GM10266 (cell line): ENCODE measurements around the gene GDAP1L1.

Experiments
- DNase-seq: peaks from one replicate; pipeline ENCODE4 v3.0.0; 2012; ENCODE audit errors: extremely low spot score
- CTCF ChIP-seq: IDR thresholded peaks from 2 replicates; pipeline ENCODE4 v1.5.1; 2012; ENCODE audit warnings: mild to moderate bottlenecking, low read depth; ENCODE audit not compliant: control insufficient read depth, insufficient read depth; ENCODE audit errors: missing control alignments

GDAP1L1 gene

DNA sequence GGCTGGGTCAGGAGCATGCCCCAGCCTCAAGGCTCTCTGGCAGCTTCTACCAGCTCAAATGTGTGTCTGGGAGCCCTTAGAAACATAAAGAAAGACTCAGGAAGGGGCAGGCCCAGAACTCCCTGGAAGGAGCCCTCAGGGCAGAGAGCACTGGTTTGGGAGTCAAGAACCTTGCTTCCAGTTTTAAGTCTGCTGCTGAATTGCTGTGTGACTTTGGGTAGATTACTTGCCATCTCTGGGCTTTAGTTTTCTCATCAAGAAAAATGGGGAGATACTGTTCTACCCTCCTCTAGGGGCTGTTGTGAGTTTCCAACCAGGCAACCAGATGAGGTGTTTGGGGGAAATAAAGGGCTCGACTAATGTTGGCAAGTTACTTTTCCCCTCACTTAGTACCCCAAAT, 8.8 kb downstream of the GDAP1L1 start:
- TF ChIP-seq CTCF = no peak
- DNase-seq = no peak

- no peak for TF ChIP-seq CTCF
- no peak for DNase-seq
Measured at GRCh38 chr20:44256961-44257360, 9.9 kb downstream of the GDAP1L1 start.

DNA sequence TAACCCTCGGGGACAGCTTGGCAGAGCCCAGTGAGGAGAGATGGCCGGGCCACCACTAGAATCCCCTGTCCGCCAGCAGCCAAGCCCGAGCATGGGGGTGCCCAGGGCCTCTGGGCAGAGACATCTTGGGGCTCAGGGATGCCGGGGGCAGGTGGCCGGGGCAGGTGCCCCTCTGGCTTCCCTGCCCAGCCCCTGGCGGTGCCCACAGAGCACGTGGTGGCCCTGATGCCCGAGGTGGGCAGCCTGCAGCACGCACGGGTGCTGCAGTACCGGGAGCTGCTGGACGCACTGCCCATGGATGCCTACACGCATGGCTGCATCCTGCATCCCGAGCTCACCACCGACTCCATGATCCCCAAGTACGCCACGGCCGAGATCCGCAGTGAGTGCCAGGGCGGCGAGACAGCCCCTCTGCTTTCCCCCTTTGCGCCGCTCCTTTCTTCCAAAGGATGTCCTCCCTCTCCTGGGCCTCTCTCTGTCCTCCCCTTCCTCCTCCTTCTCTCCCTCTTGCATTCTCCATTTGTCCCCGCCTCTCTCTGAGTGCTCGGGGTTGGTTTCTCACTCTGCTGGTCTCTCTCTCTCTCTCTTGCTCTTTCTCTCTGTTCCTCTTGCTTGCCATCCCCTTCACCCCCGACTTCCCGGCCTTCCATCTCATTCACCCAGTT, 11.2 kb downstream of the GDAP1L1 start:
- TF ChIP-seq CTCF = no peak
- no peak for DNase-seq

GRCh38 chr20:44264287-44264686, 17.2 kb downstream of the GDAP1L1 start:
- no peak for DNase-seq
- no peak for TF ChIP-seq CTCF

DNA sequence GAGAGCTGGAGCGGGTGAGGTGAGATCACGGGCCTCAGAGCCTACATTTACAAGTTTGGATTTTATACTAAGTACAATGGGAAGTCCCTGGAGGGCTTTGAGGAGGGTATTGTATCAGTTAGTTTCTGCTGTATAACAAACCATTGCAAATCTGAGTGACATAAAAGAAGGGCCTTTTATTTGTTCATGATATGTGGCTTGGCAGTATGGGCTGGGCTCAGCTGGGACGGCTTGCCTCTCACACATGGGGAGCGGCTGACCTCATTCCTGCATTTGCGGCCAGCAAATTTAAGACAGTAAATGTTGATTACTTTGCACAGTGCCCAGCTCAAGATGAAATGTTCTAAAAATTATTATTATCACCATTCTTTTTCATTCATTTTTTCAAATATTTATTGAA, 21.7 kb downstream of the GDAP1L1 start:
- no peak for DNase-seq
- no peak for TF ChIP-seq CTCF

GRCh38 chr20:44271915-44272663, 25.0 kb downstream of the GDAP1L1 start:
- DNase-seq = no peak
- peak; percentile 36 for TF ChIP-seq CTCF

DNA sequence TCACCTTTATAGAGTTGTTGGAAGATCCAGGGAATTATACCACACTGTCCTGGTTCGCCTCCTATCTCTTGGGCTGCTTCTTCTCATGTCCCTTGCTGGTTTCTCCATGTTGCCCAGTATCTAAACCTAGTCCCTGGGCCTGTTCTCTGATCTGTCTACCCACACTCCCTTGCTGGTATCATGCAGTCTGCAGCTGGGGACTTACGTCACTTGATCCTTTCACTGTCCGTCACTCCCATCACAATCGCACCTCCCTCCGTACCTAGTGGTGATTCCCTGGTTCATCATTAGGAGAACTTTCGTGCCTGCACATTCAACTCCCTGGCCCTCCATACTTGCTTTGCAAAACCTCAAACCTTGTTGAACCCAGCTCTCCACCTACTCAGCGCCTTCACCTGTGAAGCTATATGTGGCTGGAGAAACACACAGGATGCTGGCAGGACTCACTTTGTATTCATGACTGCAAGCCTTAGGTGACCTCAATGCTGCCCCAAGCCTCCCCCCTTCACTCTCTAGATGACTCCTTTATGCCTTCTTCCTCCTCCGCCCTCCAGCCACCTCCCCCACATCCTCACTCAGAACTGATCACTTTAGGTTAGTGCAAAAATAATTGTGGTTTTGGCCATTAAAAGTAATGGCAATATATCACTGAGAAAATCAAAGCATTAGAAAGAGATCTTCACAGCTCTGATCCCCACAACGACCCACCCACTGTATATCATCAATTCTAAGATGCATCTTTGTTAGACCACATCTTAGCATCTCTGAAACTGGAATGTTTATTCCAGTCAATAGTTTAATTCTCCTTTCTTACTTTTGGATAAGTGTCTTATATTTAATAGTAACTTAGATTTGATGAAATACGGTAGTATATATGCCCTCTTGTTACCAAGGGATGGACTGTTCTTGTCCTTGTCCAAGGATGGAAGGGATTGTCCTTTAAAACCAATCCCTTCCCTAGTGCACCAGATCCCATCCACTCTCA, 26.4 kb downstream of the GDAP1L1 start:
- no peak for DNase-seq
- TF ChIP-seq CTCF = no peak
